HG03064 (cell line): ENCODE results near the gene USP22.
"Not testable (repeated sequence)": the region's sequence is repeated elsewhere in the genome, so short reads cannot be mapped to it uniquely, and the experiment has no call there.

Source experiments
- ATAC-seq: cut with Tn5 transposase; IDR thresholded peaks from one replicate; pipeline ENCODE4 v1.9.1; 2021; ENCODE audit warnings: low read depth; ENCODE audit not compliant: unreplicated experiment

USP22 gene

DNA sequence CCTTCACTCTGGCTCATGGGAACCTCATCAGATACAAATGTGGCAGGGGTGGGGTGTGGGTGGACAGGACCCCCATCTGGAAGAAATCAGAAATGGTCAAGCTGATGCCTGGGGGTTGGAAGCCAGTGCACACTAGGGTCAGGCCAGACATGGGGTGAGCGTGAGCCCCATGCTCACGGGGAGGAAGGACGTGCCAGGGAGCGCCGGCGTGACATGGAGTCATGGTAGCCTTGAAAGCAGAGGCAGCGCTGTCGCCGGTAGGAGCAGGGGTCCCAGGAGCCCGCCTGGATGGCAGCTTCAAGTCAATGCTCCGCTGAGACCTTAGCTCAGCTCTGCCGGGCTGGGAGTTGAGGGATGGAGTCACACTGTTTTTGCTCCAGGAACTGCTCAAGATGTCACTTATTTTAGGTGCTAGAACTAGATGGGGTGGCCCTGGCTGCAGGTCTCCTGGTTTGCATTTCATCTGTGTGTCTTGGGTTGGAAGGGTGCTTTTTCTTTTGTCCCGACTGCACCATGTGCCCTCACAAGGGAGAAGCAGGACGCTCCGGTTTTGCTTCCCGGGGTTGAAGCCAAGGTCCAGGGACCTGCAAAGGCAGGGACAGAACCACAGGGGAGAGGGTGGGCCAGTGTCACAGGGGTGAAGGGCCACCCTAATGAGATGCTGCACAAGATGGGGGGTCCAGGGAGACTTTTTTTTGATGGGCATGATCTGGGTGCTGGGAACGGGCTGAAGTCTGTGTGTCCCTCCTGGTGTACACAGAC, 51.4 kb downstream of the USP22 start:
- ATAC-seq, result no peak

DNA sequence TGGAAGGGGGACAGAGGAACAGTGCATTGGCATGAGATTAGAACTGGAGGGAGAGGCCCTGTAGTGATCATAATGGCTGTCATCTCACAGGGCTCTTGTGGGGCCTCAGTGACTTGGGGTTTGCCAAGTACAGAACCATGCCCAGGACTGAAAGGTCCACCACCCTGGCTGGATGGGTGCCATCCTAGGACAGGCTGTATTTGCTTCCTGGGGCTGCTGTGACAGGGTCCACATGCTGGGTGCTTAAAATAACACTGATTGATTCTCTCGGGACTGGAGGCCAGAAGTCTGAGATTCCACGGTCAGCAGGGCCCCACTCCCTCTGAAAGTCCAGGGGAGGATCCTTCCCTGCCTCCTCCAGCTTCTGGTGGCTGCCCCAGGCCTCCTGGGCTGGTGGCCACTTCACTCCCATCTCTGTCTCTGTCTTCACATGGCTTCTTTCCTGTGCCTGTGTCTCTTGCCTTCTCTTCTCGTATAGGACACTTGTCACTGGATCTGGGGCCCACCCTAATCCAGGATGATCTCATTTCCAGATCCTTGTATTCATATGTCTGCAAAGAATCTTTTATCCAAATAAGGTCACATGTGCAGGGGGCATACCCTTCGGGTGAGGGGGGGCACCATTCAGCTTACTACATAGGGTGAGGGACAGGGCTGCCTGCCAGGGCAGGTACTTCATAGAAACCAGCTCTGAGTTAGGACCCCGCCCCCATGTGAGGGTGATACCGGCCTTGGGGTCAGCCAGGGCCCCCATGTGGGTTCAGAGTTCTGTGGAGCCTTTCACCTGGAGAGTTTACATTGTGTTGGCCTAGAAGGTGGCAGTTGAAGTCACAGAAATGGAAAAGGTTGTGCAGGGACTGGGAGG, 52.6 kb downstream of the USP22 start:
- ATAC-seq, result no peak

DNA sequence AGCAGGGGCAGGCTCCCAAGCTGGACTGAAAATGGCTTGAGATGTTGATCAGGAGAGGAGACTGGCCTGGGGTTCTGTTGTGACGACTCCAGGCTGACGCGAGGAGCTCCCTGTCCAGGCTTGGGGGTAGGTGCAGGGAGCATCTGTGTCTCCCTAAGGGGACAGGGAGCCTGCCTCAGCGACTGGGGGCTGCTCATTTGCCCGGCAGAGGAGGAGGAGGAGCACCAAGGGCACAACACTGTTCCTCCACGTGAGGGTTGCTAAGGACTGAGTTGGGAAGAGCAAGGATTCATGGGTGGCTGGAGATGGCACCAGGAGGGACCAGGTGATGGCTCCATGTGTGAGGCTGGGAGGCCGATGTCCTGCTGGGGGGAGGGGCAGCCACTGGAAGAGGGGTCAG, 53.3 kb downstream of the USP22 start:
- no peak for ATAC-seq

DNA sequence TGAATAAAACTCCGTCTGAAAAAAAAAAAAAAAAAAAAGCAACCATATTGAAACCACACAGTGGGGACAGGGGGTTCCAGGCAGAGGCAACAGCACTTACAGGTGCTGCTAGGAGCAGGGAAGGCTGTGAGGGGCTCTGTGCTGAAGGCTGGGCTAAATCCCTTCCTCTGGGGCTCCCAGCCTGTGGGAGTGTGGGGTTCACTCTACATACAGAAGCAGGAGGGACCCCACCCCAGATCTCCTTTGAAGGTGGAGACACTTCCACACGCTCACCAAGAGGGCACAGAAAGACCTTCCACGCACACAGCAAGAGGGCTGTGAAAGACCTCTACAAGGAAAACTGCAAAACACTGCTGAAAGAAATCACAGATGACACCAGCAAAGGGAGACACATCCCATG, 53.9 kb downstream of the USP22 start:
- no peak for ATAC-seq

DNA sequence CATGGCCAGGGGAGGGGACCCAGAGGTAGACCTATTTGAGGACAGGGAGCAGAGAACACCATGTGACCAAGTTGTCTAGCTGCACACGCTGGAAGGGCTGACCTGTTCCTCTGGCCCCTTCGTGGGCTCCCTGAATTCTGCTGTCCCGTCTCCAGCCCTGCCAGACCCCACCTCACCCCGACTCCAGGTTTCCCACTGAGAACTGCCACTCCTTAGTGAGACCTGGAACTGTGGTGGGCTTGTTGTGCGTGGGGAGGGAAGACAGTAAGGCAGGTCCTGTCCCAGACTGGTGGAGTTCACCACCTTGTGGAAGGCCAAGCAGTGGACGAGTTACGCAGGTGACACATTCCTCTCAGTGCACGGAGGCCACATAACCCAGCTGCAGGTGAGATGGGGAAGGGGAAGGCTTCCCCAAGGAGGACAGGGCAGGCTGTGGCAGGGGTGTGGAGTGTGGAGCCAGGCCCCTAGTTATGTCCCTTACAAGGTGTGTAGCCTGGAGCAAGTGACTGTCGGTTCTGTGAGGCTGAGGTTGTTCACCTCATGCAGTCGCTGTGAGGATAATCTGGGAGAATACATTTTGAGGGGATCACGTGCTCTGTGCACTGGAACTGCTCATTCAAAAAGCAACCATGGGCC, 54.7 kb downstream of the USP22 start:
- no peak for ATAC-seq

DNA sequence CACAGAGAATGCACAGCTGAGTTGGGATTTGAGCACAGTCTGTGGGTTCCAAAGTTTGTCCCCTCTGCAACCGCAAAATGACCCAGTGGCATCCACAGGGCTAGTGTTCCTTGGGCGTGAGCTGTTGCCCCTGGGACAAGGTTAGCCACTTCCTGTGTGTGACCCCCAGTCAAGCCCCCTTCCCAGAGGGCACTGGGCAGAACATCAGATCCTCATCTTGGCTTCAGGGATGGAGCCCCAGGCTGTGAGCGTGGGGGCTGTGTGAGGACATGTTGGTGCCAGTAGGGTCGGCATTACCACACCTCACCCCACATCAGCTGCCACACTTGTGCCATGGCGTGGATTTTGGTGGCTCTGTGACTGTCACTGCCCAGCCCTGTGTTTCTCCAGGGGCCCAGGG, 55.3 kb downstream of the USP22 start:
- no peak for ATAC-seq

DNA sequence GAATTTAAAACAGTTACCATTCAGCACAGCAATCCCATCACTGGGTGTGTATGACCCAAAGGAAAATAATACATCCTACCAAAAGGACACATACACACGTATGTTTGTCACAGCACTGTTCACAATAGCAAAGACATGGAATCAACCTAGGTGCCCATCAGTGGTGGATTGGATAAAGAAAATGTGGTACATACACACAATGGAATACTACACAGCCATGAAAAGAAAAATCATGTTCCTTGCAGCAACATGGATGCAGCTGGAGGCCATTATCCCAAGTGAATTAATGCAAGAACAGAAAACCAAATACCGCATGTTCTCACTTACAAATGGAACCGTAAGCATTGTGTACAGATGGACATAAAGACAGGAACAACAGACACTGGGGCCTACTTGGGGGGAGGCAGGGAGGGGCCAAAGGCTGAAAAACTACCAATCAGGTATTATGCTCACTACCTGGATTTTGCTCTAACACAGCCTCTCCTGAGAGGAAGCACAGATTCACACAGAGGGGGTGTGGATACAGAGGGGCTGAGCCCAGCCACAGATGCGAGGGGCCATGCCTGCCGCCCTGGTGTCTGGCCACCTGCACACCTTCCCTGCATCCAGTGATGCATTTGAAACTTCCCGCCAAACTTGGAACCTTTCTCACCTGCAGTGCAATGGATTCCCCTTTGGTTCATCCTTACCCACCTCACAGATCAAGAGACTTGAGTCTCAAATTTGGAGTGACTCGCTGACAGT, 55.9 kb downstream of the USP22 start:
- ATAC-seq, result no peak

DNA sequence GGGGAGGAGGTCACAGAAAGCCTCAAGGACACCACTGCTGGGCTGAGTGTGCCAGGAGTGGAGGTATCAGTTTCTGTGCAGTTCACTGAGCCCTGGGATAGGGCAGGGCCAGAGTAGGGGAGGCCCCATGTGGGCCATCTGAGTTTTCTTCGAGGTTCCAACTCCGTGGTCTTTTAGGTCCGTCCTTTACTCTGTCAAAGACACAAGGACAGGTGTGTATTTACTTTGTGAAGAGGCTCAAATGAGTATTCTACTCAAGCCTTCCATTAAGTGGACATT, 59.5 kb downstream of the USP22 start:
- no peak for ATAC-seq

DNA sequence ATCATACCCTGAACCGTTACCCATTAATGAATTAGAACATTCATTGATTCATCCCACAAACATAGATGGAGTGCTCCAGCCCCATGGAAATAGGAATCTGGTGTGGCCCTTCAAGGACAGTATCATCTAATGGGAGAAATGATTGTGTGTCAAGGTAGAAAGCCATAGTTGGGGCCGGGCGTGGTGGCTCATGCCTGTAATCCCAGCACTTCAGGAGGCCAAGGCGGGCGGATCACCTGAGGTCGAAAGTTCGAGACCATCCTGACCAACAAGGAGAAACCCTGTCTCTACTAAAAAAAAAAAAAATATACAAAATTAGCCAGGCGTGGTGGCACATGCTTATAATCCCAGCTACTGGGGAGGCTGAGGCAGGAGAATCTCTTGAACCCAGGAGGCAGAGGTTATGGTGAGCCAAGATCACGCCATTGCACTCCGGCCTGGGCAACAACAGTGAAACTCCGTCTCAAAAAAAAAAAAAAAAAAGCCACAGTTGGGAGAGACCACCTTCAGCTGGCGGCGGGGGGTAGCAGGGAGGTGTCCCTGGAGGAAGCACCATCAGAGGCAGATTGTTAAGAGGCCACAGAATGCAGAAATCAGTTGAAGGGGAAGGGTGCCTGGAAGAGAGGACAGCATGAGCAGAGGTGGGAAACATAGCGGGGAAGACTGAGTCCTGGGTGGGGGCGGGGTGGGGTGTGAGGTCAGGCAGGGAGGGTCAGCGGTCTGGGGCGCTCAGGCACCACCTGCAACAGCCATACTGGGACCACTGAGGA, 60.0 kb downstream of the USP22 start:
- ATAC-seq, result no peak

DNA sequence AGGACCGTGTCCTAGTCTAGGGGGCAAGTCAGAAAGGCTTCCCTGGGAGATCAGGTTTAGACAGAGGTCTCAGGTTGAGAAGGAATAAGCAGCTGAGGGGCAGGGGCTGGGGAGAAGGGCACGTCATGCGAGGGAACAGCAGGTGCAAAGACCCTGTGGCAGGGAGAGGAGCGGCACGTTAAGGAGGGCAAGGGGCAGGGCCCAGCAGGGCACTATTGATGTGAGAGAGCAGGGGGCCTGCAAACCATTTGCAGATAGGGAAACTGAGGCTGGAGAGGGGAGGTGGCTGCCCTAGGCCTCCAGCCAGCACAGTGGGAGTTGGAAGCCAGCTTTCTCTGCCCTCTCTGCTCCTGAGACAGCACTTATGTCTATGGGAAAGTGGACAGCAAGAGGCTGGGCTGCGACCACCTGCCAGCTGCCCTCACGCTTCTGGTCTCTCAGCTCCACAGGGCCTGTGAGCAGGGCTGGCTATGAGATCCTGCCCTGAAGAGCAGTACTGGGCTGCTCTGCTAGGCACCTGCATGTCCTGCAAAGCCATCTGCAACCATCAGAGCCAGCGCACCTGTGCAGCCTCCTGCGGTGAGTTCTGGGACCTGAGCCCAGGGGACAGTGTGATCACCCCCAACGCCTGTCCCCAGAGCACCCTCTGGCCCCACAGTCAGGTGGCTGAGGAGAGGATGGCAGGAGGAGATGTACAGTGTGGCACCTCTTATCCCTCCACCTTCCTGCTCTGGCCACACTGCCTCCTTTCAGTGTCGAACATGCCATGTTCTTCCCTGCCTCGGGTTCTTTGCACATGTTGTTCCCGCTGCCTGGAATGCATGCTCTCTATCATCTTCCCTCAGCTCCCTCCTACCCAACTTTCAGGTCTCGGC, 61.5 kb downstream of the USP22 start:
- no peak for ATAC-seq

DNA sequence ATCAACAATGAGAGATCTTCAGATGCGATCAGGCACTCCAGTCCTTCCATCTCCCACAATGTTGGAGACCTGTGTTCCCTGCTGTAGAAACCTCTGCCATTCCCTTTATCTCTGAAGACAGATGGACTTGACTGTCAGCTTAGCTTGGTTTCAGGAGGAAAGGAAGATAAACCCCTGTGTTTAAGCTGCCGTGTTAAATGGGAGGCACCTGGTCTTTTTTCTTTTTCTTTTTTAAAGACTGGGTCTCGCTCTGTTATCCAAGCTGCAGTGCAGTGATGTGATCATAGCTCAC, 63.1 kb downstream of the USP22 start:
- ATAC-seq, result no peak

DNA sequence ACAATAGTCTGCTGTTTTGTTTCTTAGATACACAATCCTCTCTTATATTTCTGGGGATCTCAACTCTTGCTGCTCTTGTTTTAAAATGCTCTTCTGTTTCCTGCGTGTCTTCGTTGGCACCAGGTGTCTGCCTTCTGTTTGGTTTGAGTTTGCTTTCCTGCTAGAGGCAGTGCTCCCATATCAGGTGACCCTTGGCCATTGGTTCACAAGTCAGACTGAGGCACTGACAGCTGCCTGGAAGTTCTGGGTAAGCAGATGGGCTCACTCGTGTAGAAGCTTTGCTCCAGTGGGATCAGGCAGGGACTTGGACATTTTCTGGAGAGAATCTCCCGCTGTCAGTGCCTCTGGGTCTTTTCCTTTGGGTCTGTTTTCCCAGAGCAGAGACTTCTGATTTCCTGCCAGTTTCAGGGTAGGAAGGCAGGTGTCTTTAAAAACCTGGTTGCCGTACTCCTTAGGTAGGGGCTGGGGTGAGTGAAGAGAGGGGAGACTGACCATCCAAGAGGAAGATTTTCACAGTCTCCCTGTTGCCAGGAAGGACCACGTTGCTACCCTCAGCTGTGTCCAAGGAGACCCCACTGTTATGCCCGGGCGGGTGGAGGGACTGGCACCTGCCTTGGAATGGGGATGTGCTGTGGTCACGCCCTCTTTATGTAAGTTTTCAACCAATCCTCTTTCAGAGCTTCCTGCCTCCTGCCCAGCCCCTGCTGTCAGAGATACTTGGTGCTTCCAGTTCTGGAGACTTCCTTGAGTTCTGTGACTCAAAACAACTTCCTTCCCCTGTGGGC, 63.6 kb downstream of the USP22 start:
- not testable (repeated sequence) for ATAC-seq

DNA sequence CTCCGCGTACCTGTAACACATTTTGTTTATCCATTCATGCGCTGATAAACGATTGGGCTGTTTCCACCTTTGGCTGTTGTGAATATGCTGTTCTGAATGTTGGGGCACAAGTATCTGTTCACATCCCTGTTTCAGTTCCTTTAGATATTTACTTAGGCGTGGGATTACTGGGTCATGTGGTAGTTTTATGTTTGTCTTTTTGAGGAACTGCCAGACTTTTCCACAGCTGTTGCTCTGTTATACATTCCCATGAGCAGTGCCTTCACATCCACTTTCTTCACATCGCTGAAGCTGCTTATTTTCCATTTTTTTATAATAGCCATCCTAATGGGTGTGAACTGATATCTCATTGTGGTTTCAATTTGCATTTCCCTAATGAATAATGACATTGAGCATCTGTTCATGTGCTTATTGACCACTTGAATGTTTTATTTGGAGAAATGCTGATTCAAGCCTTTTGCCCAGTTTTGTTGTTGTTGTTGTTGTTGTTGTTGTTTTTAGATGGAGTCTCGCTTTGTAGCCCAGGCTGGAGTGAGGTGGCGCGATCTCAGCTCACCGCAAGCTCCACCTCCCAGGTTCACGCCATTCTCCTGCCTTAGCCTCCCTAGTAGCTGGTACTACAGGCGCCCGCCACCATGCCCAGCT, 65.1 kb downstream of the USP22 start:
- ATAC-seq, result not testable (repeated sequence)

DNA sequence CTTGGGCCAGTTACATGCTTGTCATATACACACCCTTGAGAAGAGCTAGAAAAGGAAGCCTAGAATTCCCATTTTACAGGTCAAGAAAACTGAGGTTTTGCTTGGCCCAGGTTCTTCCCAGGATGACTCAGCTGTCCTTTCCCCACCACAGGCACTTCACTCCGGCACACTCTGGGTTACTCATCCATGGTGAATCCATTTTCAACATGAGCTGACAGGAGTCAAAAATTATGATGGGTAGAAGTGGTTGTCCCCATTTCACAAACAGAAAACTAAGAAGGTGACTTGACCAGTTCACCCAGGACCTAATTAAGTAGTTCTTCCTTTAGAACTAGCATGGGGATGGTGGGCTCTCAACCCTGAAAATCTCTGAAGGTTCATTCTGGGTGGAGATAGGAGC, 67.2 kb downstream of the USP22 start:
- ATAC-seq, result no peak

DNA sequence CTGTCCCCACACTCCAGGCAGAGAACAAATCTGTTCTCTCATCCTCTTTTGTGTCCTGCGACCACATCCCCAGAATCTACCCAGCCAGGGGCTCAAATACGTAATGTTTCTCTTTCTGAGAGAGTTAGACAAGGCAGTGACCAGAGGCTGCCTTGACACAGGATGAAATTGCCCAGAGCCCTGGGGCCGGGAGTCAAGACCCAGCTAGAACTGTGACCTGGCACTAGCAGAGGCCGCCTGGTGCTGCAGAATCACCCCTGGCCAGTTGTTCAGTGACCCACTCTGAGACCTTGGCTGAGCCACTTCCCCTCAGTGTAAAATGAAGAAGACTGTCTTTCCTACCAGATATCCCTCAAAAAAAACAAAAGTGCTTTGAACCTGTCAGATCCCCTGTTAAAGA, 72.5 kb downstream of the USP22 start:
- ATAC-seq, result no peak

DNA sequence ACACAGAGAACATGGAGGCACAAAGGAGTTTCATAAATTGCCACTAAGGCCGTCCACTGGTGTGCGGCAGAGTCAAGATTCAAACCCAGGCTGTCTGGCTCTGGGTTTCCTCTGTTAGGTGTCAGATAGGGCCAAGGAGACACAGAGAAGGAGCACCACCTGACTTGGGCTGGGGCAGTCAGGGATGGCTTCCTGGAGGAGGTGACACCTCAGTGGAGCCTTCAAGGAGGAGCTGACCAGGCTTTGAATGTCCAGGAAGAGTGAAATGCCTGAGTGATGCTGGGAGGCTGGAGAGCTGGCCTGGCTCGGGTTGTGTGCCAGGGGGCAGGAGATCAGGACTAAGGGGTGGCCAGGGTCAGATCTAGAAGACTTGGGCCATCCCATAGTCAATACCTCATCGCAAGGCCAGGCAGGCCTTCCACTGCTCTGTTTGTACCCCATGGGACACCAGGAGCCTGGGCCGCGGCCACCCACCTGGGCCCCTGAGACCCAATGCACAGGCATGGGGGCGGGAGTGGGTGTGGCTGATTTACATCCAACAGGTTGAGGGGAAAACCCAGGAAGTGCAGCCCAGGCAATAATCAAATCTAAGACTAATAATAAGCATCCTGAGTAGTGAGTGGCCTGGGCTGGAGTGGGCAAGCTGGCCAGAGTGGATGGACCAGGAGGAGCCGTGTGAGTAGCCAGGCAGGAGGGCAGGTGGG, 73.7 kb downstream of the USP22 start:
- no peak for ATAC-seq

DNA sequence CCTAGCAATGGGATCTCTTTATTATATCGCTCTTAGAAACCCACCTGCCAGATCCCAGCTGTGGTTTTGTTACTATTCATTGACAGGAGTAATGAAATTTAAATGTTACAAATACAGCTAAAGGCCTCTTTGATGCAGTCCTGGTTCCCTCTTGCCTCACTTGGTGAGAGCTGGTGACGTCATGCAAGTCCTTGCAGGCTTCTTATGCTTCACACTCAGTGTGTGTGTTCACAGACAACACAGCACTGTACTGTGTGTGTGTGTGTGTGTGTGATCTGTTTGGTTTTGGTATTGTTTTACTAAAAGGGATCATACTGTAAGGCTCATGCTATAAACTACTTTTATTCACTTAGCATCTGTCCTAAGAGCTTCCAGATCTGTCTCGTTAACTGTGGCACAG, 75.0 kb downstream of the USP22 start:
- no peak for ATAC-seq

DNA sequence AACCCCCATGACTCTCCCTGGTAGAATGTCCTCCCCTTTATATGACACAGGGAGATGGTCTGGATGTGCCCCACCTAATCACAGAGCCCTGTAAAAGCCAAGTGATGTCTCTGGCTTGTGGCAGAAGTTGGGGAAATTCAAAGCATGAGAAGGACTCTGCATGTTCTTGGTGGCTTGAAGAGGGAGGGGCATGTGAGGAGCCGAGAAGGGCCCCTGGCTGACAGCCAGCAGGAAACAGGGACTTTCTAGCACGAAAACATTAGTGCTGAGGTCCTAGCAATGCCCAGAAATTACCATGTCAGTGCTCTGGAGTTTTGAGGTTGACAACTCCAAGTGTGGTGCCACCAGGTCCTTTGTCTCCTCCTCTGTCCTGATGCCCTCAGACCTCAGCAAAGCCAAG, 75.9 kb downstream of the USP22 start:
- no peak for ATAC-seq
